Fibroblast of the conjunctiva (primary cell): ENCODE data around the gene KIF21B.

Experiments
- DNase-seq: peaks from one replicate; pipeline ENCODE4 v3.0.0-alpha.2; 2010; ENCODE audit warnings: low read depth

The KIF21B gene, protein sequence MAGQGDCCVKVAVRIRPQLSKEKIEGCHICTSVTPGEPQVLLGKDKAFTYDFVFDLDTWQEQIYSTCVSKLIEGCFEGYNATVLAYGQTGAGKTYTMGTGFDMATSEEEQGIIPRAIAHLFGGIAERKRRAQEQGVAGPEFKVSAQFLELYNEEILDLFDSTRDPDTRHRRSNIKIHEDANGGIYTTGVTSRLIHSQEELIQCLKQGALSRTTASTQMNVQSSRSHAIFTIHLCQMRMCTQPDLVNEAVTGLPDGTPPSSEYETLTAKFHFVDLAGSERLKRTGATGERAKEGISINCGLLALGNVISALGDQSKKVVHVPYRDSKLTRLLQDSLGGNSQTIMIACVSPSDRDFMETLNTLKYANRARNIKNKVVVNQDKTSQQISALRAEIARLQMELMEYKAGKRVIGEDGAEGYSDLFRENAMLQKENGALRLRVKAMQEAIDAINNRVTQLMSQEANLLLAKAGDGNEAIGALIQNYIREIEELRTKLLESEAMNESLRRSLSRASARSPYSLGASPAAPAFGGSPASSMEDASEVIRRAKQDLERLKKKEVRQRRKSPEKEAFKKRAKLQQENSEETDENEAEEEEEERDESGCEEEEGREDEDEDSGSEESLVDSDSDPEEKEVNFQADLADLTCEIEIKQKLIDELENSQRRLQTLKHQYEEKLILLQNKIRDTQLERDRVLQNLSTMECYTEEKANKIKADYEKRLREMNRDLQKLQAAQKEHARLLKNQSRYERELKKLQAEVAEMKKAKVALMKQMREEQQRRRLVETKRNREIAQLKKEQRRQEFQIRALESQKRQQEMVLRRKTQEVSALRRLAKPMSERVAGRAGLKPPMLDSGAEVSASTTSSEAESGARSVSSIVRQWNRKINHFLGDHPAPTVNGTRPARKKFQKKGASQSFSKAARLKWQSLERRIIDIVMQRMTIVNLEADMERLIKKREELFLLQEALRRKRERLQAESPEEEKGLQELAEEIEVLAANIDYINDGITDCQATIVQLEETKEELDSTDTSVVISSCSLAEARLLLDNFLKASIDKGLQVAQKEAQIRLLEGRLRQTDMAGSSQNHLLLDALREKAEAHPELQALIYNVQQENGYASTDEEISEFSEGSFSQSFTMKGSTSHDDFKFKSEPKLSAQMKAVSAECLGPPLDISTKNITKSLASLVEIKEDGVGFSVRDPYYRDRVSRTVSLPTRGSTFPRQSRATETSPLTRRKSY (N-terminal part only)

GRCh38 chr1:201023517-201023902 lies at the start of gene KIF21B:
Gene KIF21B (minus strand): TSS chr1:201023714. CDS start chr1:201023383, 331 bp downstream.
- DNase-seq: no peak

DNA sequence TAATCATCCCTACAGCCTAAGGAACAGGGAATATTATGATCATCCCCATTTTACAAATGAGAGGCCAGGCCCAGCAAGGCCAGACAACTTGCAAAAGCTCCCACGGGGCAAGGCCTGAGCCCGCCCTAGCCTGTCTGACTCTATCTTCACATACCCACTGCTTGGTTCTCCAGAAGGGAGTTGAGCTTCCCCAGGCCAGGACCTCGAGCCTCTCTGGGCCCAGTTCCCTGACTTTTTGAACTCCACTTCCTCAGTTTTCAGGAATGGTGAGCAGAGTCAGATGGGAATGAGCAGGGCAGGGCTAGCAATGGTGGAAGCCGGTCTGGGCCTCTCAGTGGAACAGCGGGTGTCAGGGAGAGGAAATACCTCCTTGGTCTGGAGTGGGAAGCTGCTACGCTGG lies 49.4 kb upstream of the KIF21B start:
- DNase-seq: no peak

- no peak for DNase-seq
These were observed 48.6 kb upstream of the KIF21B start for GRCh38 chr1:201072149-201072548.

DNA sequence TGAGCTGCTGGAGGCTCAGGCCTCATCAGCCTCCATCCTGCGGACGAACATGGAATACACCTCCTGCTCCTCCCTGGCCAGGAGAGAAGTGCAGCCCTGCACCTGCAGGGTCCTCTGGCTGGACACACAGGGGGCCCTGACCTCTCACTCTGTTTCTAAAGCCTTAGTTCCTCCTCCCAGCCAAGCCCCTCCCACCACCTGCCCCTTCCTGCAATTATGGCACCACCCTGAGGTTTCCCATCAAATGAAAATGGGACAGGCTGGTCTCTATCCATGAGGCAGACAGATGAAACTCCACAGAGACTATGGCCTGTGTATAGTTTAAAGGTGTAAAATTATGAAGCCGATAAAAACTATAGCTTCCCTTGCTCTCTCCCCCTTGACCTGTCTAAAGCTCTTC lies 46.1 kb upstream of the KIF21B start:
- no peak for DNase-seq

DNA sequence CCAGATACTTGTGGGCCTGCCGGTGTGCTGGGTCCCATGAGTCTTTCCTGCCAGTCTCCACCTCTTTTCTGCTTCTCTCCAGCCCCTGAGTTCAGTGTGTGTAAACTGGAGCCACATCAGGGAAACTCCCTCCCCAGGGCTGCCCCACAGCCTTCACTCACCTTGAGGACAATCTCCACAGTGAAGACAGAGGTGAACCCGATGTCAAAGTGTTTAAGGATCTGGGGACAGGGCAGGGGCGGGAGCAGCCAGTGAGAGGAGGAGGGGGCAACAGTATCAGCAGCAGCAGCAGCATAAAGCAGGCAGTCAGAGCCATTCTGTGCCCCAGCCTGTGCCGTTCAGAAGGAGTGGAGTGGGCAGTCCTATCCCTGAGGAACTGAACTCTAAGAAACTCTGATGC lies 45.5 kb upstream of the KIF21B start:
- DNase-seq: no peak

- DNase-seq: no peak
These were observed 43.5 kb upstream of the KIF21B start for GRCh38 chr1:201066986-201067385.

DNA sequence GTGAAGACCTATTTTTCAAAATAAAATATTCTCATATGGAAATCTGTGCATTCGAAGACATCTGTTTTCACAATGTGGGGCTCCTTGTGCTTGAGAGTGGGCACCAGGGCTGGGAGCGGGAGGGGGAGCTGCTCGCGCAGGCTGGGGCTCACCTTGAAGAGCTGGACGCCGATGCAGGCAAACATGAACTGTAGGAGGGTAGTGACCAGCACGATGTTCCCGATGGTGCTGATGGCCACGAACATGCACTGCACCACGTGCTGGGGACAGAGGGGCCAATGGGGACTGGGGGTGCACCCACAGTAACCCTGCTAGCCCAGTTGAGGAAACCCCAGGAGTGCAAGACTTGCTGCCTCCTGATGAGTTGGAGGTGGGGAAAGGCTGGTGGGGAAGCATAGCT lies 42.2 kb upstream of the KIF21B start:
- no peak for DNase-seq

DNA sequence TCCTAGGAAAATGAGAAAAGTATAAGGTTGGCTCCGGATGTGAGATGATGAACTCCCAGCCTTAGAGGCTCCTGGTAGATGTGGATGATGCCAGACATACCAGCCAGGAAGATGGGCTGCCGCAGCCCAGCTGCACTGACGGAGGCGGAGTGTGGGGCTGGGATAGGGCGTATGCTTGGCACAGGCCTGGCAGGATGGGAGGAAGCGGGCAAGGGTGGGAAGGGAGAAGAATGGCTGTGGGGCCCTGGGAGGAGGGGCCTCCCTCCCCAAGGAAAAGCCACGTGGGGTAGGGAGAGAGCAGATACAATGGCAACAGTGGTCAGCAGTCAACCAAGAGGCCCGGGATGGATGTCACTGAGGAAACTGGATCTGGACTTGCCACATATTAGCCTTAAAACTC lies 41.3 kb upstream of the KIF21B start:
- no peak for DNase-seq

DNA sequence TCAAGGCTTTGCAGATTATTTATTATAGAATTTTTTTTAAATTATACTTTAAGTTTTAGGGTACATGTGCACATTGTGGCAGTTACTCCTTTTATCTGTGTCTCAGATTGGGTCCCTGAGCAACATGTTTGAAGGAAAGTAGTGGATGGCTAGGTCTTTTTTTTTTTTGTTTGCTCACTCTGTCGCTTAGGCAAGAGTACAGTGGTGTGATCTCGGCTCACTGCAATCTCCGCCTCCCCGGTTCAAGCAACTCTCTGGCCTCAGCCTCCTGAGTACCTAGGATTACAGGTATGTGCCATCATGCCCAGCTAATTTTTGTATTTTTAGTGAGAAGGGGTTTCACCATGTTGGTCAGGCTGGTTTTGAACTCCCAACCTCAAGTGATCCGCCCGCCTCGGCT lies 39.6 kb upstream of the KIF21B start:
- DNase-seq: no peak

DNA sequence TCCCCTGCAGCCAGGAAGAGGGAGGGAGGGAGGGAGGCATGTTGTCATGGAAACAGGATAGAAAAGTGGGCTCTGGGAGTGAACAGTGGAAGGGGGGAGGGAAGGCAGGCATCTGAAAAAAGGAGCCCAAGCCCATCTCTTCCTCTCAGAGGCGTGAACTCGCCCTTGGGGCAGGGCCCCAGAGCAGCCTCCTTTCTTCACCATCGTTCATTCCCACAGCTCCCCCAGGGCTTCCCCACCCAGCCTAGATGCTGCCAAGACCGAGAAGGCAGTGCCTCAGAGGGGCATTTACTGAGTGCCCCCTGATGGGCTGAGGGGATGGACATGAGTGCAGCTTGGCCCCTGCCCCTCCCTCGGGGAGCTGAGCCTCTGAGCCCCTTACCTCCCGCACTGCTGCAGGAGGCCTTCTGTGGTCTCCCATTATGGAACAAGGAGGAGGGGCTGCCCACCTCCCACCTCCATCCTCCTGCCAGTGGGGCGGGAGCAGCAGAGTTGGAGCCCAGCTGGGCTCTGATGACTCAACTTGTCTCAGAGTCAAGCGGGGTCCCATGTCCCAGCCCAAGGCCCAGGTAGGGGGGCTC lies 39.1 kb upstream of the KIF21B start:
- DNase-seq: no peak

DNA sequence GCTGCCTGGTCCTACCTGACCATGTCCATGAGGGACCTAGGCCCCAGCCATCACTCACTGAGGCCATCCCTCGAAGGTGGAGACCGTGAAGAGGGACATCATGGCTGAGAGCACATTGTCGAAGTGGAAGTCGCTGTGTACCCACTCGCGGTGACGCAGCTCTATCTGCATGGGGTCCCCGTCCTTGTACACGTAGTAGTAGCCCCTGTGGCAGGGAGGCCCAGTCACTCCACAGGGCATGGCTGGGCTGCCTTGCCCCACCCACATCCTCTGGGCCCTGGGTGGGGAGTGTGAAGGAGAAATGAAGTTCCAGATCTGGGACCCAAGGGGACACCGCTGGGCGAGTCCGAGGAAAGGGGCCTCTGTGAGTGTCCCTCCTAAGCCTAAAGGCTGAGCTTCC lies 38.4 kb upstream of the KIF21B start:
- no peak for DNase-seq

DNA sequence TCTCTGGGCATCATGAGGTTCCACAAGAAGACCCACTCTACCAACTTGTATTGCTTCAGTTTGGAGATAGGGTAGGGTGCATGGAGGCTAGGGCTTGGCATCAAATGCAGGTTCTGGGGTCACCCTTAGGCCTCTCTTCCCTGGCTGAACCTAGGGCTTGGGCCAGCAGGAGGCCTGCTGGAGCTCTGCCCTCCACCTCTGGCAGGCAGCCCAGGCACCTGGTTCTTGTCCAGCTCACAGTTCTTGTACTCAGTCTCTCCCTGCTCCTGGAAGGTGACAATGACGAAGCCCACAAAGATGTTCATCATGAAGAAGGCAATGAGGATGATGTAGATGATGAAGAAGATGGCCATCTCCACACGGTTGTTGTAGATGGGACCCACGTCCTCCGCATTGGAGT lies 37.5 kb upstream of the KIF21B start:
- DNase-seq: no peak

DNA sequence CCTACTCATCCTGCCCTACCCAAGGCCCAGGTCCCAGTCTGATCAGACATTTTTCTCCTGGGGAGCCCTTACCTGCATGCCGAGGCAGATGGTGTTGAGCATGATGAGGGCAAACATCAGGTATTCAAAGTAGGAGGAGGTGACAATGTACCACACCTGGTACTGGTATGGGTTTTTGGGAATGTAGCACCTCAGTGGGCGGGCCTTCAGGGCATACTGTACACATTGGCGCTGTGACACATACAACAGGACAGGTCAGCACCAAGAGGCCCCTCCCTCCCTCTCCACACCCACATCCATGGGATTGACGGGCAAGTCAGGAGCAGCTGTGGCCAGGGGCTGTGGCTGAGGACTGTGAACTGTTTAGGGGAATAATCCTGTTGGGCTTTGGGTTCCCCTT lies 37.1 kb upstream of the KIF21B start:
- no peak for DNase-seq

DNA sequence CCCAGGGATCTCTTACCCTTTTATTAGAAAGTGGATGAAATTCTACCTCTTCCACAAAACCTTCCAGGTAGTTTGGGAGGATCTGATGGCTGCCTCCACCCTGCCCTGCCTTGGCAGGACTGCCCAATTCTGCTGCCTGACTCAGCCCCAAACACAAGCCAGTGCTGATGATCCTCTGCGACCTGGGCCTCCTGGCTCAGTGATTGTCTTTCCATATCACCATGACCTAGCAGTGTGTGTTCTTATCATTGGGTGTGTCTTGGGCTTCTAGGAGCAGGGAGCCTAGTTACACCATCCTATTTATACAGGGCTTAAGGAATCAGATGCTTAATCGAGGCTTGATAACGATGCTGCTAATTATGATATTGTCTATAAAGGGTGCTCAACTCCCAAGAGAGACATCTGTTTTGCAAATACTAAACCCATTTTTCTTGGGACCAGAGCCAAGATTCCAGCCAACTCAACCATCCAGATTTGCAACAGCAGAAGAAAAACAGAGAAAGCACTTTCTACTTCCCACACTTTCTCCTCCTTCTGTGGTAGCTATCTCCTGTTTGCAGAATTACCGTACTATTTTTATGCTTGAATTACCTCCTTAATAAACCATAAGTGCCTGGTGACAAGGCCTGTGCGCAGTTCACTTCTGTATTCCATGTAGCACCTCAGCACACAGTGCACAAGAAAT lies 36.5 kb upstream of the KIF21B start:
- DNase-seq: no peak

DNA sequence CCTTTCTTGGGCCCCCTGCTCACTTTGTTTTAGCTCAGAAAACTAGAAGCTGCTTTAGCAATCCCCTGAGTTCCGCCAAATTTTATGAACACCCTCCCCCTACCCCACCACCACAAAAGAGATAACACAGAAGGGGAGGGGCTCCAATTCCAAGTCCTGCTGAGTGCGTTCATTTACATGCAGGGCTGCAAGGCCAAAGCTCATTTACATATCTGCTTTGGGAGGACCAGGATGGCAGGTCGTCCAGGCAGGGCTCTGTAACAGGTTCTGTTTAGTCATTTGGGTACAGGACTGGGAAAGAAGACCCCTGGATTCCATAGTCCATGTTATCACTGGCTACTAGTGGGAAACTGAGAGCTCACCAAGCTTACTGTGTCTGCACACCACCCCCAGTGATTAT lies 35.9 kb upstream of the KIF21B start:
- DNase-seq: no peak

DNA sequence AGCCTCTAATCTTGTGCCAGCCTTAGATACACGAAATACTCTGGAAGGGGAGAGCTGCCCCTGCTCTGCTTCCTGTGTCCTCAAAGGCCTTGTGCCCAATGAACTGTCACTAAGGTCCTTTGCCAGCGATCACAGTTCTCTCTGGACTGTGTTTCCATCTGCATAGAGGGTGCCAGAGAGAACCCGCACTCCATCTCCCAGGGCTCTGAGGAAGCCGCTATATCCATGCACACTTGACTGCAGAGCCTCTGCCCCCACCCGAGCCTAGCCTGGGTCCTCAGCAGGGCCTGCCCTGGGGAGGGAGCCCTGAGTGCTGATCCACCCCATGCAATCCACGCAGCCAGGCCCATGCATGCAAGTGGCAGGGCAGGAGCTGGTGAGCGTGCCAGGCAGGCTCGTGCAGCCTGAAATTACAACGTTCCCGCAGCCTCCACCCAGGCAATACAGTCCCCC lies 30.6 kb upstream of the KIF21B start:
- DNase-seq: no peak

DNA sequence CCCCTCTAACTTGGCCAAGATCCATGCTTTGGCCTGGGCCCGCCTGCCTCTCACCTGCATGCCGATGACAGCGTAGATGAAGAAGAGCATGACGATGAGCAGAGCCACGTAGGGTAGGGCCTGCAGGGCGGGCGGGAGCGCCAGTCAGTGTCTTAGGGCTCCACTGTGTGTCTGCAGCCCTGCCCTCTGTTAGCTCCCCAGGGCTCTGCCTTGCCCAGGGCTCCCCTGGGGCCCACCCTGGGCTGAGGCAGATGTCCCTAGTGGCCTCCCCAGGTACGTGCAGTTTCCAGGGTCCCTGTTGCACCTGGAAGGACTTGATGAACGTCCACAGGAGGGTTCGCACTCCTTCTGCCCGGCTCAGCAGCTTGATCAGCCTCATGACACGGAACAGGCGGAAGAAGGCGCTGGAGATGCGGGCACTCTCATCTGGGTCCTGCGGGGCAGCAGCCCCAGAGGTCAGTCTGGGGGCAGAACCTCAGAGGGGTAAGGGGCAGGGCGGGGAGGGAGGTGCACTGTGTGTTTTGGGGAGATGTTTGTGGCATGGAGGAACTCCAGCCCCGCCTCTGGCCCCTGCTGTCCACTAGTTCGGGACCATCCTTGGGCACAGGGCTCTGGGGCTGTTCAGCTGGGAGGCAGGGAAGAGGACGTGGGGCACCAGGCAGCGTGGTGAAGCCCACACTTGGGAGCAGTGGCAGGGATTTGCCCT lies 29.8 kb upstream of the KIF21B start:
- DNase-seq: no peak

DNA sequence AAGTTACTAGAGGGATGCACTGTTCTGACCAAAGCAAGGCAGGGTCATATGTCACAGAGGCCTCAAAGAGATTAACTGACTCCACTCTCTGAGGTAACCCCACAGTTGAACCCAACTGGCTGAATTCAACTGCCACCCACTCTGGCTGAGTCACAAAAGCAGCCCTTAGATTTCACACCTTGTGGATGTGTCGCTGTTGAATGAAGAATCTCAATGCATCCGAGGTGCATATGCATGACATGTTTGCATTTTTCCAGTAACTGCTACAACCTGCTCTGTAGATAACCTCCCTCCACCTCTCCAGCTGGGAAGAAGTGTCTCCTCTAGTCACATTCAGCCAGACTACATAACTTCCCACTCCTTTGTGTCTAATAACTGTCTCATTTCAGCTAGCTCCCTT lies 27.9 kb upstream of the KIF21B start:
- DNase-seq: no peak

- DNase-seq: no peak
These were observed 27.2 kb upstream of the KIF21B start for GRCh38 chr1:201050515-201051277.

DNA sequence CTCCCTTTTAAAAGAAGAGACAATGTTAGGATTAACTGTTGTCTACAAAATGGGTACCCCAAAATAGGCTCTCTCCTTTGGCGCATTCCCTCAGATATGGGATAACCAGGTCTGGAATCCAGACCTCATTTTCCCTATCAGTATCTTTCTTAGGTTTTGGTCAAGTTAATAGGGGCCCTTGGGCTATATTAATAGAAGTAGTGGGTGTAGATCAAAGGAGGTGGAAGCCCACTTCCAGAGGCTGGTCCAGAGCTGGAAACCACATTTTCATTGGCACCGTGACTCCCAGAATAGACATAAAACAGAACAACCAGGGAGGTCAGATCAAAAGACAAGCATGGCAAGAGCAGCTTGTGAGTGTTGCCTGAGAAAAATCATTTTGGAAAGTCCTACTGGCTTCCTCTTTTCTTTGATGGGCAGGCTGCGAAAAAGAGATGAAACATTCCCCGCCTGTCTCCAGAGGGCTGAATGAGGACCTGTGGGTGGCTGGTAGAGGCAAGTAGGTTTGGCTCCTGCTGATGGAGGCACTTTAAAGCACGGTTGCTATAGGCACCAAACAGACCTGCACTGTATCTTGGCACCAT lies 25.8 kb upstream of the KIF21B start:
- no peak for DNase-seq
